CD4-positive, alpha-beta T cell treated with Interleukin-17A for 1 hour (primary cell): ENCODE data around the gene MYL12A.
A peak's percentile ranks its signal among the peaks of the same experiment; 100 is the strongest.

ENCODE experiments used
- DNase-seq: peaks from one replicate; pipeline ENCODE4 v3.0.0-alpha.2; 2020

MYL12A gene

DNA sequence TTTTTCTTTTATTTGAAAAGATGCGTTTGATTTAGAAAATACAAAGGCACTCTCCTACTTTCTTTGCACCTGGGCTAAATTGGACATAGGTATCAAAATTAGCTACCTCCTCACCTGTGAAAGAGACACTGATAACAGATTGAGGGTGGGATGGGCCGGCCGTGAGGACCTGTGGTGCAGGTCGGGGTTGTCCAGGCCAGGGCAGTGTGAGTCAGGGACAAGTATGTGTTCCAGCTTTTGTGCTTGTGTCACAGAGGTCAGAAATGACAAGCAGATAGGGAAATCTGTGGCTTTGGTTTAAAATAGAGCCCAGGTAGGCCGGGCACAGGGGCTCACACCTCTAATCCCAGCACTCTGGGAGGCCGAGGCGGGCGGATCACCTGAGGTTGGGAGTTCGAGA is 36.9 kb downstream of the MYL12A start:
- DNase-seq = no peak

GRCh38 chr18:3286159-3286558 is 38.6 kb downstream of the MYL12A start:
- DNase-seq = no peak

- DNase-seq = no peak
These were observed 45.8 kb downstream of the MYL12A start for GRCh38 chr18:3293196-3293951.

DNA sequence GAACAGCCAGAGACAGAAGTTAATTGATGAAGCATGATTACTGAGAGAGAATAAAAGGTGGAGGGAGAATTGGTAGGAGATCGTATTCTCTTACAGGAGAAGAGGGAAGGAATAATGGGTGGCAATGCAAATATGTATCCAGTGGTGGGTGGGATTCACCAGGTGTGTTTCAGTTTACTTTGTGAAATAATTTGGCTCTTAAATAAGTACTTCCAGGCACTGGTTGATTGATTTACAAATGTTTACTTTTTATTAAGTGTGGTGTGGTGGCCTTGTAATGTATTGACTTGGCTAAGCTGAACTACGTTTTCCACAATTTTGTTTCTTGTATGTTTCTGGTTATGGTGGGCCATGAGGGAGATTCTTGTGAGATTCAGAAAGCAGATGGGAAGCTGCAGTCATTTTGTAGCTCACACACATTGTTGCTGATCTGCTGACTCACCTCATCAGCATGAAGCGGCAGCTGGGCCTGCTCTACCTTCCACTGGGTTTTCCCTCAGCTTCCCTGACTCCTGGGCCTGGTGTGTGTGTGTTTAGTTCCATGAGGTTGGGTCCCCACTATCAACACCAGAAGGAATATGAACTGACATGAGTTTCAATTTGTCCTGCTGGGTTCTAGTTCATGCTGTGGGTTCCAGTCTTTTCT is 47.0 kb downstream of the MYL12A start:
- DNase-seq = no peak

DNA sequence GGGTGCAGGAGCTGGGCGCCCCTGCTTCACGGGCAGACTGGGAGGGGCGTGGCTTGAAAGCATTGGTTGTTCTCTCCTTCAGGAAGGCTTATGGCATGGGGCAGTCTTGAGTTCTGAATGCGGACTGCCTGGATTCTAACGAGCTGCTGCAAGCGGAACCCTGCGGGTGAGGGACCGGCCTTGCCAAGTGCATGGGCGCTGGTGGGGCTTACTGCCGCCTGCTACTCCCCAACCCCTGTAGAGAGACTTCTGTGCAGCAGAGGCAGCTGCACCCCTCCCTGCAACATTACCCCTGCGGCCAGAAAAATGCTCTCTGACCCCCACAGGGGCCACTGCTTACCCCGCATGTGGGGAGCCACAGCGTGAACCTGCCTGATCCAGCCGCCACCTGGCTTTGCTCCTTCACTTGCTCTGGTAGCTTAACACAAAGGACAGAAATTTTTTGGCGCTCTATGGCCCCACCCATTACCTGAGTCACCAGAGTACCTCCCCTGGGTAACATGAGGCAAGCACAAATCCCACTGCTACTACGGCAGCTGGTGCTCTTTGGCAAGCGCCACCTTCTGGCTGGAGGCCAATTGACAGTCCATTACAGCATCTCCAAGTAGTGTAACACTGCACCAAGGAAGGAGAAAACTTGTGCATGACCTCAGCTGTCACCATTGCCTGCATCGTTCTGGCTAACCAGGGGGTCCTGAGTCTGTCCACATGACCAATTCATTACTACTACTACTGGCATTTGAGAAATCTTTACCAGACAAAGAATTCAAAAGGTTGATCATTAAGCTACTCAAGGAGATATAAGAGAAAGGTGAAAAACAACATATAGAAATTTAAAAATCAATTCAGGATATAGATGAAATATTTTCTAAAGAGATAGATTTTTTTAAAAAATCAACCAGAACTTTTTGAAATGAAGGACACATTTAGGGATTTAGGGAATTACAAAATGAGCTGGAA is 49.7 kb downstream of the MYL12A start:
- peak; percentile 95 for DNase-seq

- DNase-seq = no peak
These were observed 57.2 kb downstream of the MYL12A start for GRCh38 chr18:3304832-3305231.

DNA sequence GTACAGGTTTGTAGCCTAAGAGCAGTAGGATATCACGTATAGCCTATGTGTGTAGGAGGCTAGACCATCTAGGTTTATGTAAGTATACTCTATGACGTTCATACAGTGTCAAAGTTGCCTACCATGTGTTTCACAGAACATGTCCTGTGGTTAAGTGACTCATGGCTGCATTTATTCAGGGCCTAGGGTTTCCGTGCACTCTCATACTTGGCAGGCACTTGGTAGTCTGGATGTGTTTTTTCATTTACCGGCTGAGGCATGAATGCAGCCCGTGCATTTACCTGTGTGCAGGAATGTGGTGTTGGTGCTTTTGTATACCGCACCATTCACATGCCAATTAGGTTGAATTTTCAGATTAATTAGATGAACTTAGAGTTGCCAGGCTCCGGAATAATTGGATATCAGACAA is 57.8 kb downstream of the MYL12A start:
- peak; percentile 65 for DNase-seq
